HG02885 (cell line): Measurements from ENCODE around the gene GPR39.

Source experiments
- ATAC-seq: cut with Tn5 transposase; IDR thresholded peaks from one replicate; pipeline ENCODE4 v1.9.1; 2021; ENCODE audit warnings: mild to moderate bottlenecking; ENCODE audit not compliant: unreplicated experiment, poor library complexity

The GPR39 gene

GRCh38 chr2:132659331-132659730 lies 242.7 kb downstream of the GPR39 start:
- no peak for ATAC-seq

- ATAC-seq, result no peak
Measured at GRCh38 chr2:132662732-132663131, 246.1 kb downstream of the GPR39 start.

- no peak for ATAC-seq
Measured at GRCh38 chr2:132664096-132664495, 247.5 kb downstream of the GPR39 start.

GRCh38 chr2:132665401-132666140 lies 249.0 kb downstream of the GPR39 start:
- ATAC-seq, result no peak

- ATAC-seq, result no peak
Measured at GRCh38 chr2:132667706-132668105, 251.1 kb downstream of the GPR39 start.

GRCh38 chr2:132668189-132668823 lies 251.7 kb downstream of the GPR39 start:
- ATAC-seq, result no peak

GRCh38 chr2:132668987-132669907 lies 252.6 kb downstream of the GPR39 start:
- ATAC-seq, result no peak

GRCh38 chr2:132669908-132670495 lies 253.4 kb downstream of the GPR39 start, which contains the start of gene LYPD1:
LYPD1 (minus strand) TSS chr2:132670205; CDS start chr2:132669932, 273 bp downstream.
- no peak for ATAC-seq

GRCh38 chr2:132670496-132671150 lies 254.0 kb downstream of the GPR39 start:
- no peak for ATAC-seq

- no peak for ATAC-seq
Measured at GRCh38 chr2:132671151-132671835, 254.7 kb downstream of the GPR39 start.

GRCh38 chr2:132676999-132677398 lies 260.4 kb downstream of the GPR39 start:
- no peak for ATAC-seq

- no peak for ATAC-seq
Measured at GRCh38 chr2:132677661-132678060, 261.1 kb downstream of the GPR39 start.

GRCh38 chr2:132678483-132678882 lies 261.9 kb downstream of the GPR39 start:
- ATAC-seq, result no peak

- ATAC-seq, result no peak
Measured at GRCh38 chr2:132680544-132680943, 263.9 kb downstream of the GPR39 start.

GRCh38 chr2:132681766-132682165 lies 265.2 kb downstream of the GPR39 start:
- no peak for ATAC-seq

- ATAC-seq, result no peak
Measured at GRCh38 chr2:132690664-132691303, 274.2 kb downstream of the GPR39 start.

GRCh38 chr2:132691556-132691955 lies 275.0 kb downstream of the GPR39 start:
- no peak for ATAC-seq

- ATAC-seq, result no peak
Measured at GRCh38 chr2:132692816-132693215, 276.2 kb downstream of the GPR39 start.
